GM18858 (cell line): Measurements from ENCODE around the gene NAMPT.
"Not testable (repeated sequence)": the region's sequence is repeated elsewhere in the genome, so short reads cannot be mapped to it uniquely, and the experiment has no call there.

Experiments used
- ATAC-seq: cut with Tn5 transposase; IDR thresholded peaks from one replicate; pipeline ENCODE4 v1.9.1; 2021; ENCODE audit not compliant: unreplicated experiment

Gene NAMPT

DNA sequence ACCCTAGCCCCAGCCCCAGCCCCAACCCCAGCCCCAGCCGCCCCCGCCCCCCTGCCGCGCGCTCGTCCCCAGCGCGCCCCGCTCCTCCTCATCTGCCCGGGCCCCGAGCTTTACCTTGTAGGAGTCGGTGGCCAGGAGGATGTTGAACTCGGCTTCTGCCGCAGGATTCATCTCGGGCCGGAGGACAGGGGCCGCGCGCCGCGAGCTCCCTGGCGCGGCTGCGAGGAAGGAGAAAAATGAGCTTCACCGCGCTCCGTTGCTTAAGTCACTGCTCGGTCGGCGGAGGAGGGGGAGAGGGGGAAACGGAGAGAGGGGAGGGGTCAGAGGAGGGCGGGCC is at the start of gene NAMPT:
NAMPT (minus strand) TSS at position 270 of the 337 bp plus-strand sequence; CDS start at position 171, 99 bp downstream.
- ATAC-seq, result no peak

DNA sequence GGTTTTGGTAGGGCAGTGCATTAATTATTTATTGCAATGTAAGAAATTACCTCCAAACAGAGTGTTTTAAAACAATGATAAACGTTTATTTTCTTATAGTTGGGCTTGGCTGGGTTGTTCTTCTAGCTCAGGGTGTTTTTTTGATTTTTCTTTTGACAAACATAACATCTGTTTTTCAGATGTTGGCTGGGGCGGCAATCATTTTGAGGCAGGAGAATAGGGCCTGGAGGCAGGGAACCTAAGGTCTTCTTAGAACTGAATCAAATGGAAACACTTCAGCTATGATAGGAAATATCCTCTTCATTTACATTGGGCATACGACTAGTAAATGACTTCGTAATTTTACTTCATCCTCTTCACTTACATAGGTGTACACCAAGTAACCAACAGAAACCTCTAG is 47.4 kb upstream of the NAMPT start:
- no peak for ATAC-seq

DNA sequence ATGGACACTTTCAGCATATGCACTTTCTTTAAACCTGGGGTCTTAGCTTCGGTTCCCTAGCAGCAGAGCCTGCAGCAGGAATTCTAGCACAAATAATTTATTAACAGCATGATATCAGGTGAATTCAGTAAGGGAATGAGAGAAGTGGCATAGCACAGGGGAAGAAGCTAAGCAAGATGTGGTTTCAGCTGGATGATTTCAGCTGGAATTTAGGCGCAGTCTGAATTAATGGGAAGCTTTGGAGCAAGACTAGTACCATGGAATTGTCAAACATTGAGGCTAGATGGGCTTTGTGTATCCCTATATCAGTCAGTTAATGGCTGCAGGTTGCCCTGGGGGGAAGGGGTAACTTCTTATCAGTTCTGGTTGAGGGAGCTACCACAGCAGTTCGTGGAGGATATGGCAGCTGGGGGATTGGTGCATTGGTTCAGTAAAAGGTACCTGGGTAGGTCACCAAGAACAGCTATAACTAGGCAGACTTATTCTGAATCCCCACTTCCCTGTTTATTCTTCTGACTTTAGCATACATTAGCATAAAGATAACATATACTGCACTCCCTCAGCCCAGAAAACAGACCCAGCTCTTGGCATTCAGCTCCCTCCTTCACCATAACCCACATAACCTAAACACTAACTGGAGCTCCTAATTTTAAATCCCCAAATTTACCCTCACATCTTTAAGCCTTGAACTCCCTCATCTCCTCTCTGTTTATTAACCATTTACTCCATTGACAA is 46.8 kb upstream of the NAMPT start:
- ATAC-seq, result no peak

DNA sequence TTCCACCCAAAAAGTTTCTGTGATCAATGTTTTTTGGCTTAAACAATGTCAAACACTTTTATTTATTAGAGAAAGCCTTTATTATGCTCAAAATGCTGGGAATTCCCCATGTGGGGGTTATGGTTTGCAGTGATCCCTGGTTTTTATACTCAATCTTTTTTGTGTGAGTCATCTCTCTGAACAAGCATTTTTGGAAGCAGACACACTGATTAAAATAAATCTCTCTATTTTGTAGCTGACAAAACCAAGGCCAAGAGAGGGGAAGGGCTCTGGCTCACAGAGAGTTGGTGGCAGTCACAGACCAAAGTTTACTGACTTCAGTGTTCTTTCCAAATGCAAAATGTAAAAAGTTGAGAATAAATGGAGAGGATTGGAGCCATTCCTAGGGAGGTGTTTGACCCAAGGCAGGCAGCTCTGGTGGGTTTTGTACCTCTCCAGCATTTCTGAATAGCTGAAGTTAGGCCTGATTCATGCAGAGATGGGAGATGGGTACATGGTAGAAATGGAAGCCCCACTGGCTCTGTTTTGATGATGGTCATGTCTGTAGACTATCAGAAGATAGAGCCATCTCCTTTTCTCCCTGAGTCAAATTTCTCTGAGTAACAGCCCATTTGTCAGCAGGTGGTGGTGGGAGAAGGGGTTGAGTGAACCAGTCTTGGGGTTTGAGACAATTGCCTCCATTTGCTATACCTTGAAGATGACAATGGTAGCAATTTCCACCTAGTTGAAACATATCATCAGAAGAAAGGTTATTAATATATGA is 45.4 kb upstream of the NAMPT start:
- no peak for ATAC-seq

DNA sequence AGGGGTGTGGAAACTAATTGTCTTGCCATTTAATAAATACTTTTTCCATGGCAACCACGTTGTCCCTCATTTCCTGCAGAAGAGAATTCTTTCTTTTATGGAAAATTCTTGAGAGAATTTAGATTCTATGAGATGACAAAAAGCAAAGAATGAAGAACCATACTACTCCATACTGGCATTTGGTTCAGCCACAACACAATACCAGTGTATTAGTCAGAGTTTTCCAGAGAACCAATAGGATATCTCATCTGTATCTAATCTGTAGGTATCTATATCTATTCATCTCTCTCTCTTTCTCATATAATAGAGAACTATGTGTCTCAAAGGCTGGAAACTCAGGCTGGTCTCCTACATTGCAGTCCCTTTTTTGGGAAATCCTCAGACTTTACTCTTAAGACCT is 44.6 kb upstream of the NAMPT start:
- no peak for ATAC-seq

GRCh38 chr7:106327538-106328481 is 43.0 kb upstream of the NAMPT start:
- ATAC-seq, result no peak

DNA sequence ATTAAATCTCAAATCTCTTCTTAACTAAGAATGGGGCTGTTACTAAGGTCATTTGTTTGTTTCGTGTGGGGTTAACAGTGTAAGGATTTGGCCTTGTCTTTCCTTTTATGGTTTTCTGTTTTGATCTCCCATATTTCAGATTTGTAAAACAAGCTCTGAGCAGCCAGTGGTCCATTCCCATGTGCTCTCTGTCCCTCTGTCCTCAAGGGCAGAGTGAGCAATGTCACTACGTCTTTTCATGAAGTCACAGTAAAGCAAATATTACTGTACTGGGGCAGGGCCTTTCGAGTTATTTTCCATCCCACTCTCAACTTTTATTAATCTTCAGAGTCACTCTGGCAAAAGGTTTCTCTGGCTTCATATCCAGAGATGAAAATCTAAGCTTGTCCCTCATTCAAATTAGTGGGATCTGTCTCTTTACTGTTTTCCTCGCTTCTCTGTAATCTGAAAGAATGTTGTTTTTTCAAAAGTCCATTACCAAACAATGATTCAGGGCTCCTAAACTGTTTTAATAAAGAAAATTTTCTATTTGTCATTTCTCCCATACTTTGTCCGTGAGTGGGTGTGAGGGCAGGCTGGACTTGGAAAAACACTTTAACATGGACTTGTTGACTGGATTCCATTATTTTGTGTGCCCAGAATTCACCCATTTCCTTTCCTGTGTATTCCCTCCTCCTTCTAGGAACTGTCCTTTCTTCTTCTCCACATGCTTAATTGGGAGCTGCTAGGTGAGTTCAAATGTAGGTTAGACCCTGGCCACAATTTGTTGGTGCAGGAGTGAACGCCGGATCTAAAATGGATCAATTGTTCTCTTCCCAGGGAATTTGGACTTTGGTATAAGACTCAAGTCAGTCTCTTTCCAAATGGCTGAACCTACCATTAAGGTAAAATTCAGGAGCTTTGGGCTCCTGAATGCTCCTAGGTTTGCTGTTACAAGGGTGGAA is 42.1 kb upstream of the NAMPT start:
- no peak for ATAC-seq

- not testable (repeated sequence) for ATAC-seq
These were observed 39.7 kb upstream of the NAMPT start for GRCh38 chr7:106324509-106324908.

GRCh38 chr7:106320254-106320770 is 35.5 kb upstream of the NAMPT start:
- ATAC-seq, result not testable (repeated sequence)

DNA sequence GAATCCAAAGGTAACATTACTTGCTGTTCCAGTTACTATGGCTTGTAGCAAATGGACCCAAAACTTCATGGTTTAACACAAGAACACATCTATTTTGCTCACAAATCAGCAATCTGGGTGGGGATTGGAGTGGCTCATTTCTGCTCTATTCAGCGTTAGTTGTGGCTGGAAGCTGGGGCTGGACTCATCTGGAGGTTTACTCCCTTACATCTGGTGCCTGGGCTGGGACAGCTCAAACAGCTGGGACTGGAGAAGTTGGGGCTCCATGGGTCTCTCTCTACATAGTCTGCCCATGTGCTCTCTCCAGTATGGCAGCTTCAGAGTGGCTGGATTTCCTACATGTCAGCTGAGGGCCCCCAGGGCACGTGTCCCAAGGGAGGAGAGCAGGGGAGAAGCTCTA is 33.7 kb upstream of the NAMPT start:
- ATAC-seq, result no peak

- no peak for ATAC-seq
These were observed 33.2 kb upstream of the NAMPT start for GRCh38 chr7:106317971-106318370.

GRCh38 chr7:106316947-106317346 is 32.2 kb upstream of the NAMPT start:
- ATAC-seq, result no peak

GRCh38 chr7:106314875-106315274 is 30.1 kb upstream of the NAMPT start:
- no peak for ATAC-seq

- ATAC-seq, result no peak
These were observed 29.2 kb upstream of the NAMPT start for GRCh38 chr7:106313966-106314365.

DNA sequence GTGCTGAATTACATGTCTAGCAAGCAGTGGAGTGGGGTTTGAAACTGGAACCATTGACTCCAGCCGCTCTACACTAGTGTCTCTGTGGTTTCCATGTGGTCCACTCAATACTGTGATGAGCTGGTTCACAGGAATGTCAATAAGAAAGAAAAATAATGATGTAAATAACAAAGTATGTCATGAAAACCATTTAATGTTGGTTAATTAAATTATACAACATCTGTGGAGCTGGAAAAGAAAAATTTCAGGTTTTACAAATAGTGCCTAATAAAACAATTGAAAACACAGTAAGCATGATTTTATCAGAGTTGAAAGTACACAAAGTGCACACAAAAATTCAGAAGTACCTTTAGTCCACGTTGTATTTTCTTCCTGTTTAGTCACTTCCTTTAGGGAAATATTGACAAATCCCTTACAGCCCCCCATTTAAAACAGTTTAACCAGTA is 28.7 kb upstream of the NAMPT start:
- ATAC-seq, result no peak

GRCh38 chr7:106312906-106313305 is 28.1 kb upstream of the NAMPT start:
- ATAC-seq, result no peak

DNA sequence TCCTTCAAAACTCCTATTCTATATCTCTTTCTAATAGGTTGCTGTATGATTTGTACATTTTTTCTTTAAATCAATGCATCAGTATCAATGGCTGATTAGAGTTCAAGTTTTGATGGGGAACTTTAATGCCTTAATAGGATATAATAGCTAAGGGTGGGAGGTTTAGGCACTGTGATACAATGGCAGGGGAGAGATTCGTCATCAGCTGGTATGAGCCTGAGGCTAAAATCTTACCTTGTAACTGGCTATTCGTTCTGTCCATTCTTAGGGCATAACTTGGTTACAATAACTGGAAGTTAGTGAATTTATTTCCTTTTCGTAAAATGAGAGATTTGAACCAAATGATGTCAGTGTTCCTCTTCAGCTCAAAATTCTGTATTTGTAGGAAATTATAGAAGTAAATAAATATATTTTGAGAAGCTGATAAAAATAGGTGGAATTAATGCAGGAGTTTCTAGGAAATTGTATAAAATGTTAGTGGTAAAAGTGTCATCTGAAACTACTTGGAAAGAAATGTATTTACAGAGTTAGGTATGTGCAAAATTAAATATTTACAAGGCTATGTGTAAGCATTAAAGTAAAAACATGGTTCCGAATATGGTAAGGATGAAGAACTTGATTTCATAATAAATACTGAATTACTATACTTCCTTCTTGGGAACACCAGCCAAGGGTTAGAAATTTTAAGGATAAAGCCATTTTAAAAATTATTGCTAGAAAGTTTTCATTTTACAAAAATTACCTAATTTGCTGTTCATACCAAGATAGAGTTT is 27.5 kb upstream of the NAMPT start:
- ATAC-seq, result no peak

- no peak for ATAC-seq
These were observed 24.6 kb upstream of the NAMPT start for GRCh38 chr7:106309362-106309761.

DNA sequence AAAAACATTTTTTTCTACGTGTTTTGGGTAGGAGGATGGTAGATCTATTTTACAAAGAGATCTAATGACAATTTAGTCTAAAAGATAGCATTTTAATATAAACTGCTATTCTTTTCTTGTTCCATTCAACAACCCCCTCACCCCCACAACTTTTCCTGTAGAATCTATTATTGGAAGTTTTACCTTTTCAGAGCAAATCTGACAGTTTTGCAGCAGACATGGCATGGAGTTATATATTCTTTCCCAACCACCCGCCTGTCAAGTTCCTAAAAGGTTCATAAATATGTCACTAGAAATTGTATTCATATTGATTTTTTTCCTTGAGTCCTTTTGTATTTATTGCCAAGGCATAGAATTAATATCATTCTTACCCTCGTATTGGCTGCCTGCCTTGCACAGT is 21.5 kb upstream of the NAMPT start:
- no peak for ATAC-seq
